Esophagus squamous epithelium (tissue), 4 donors: ENCODE data around the gene AP1G2.

ENCODE experiments used
- POLR2A ChIP-seq, 4 donors: fragments of 450-650 bp; IDR thresholded peaks; one replicate each; pipeline ENCODE4 v1.6.1; 2017; ENCODE audit warnings: antibody characterized with exemption in 4 of 4, mild to moderate bottlenecking in 4 of 4, moderate library complexity in 3 of 4
- TF ChIP-seq, protein P1 (sequence below), 6 experiments: fragments of 450-650 bp in 4 of 6; fragments of 200-600 bp in 2 of 6; sonication (generic) in 2 of 6; IDR thresholded peaks; one replicate each; pipeline ENCODE4 v1.5.1; 2016 to 2019; ENCODE audit warnings: antibody characterized with exemption in 6 of 6, mild to moderate bottlenecking in 4 of 6, moderate library complexity in 4 of 6

DNA sequence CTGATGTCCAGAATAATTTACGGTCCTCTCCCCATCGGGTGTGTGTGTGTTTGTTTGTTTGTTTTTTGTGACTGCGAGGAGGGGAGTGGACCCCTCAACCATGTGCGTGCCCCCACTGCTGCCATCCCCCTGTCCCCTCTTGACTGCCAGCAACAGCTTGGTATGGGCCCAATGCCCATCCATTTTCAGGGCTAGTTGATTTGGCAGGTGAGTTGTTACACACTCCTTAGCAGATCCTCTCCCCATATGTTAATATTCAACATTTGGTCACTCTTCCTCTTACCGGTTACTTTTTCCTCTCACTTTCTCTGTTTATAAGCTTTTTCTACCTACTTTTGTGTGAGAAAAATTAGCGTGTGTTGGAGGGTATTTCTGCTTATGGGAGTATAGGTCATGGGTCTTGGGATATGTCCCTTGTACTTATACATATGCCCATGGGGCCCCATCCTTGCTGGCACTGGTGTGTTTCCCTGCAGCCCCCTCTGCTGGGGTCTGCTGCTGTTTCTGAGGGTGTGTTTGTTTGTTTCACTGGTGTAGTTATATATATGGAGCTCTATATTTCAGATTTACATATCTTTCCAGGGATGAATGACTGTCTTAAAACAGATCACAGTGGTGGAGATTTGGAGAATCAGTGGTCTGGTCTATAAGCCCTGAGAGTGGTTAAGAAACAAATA lies 49.8 kb downstream of the AP1G2 start:
- TF ChIP-seq, protein P1, sequence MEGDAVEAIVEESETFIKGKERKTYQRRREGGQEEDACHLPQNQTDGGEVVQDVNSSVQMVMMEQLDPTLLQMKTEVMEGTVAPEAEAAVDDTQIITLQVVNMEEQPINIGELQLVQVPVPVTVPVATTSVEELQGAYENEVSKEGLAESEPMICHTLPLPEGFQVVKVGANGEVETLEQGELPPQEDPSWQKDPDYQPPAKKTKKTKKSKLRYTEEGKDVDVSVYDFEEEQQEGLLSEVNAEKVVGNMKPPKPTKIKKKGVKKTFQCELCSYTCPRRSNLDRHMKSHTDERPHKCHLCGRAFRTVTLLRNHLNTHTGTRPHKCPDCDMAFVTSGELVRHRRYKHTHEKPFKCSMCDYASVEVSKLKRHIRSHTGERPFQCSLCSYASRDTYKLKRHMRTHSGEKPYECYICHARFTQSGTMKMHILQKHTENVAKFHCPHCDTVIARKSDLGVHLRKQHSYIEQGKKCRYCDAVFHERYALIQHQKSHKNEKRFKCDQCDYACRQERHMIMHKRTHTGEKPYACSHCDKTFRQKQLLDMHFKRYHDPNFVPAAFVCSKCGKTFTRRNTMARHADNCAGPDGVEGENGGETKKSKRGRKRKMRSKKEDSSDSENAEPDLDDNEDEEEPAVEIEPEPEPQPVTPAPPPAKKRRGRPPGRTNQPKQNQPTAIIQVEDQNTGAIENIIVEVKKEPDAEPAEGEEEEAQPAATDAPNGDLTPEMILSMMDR (IDR thresholded peaks at IDR 0.05), result no peak
- no peak for TF ChIP-seq POLR2A (IDR thresholded peaks at IDR 0.05)
